HG03139 (cell line): ENCODE measurements around the gene GLIS1.

ENCODE experiments used
- ATAC-seq: cut with Tn5 transposase; IDR thresholded peaks from one replicate; pipeline ENCODE4 v1.9.1; 2021; ENCODE audit not compliant: unreplicated experiment

GLIS1 gene

GRCh38 chr1:53600561-53600960 is 138.4 kb downstream of the GLIS1 start:
- ATAC-seq: no peak

GRCh38 chr1:53600001-53600400 is 139.0 kb downstream of the GLIS1 start:
- ATAC-seq: no peak

- no peak for ATAC-seq
Measured at GRCh38 chr1:53599481-53599880, 139.5 kb downstream of the GLIS1 start.

GRCh38 chr1:53598966-53599365 is 140.0 kb downstream of the GLIS1 start:
- no peak for ATAC-seq

GRCh38 chr1:53595906-53596305 is 143.1 kb downstream of the GLIS1 start:
- ATAC-seq: no peak

- no peak for ATAC-seq
Measured at GRCh38 chr1:53594391-53595180, 144.4 kb downstream of the GLIS1 start.

- ATAC-seq: no peak
Measured at GRCh38 chr1:53593758-53594380, 145.1 kb downstream of the GLIS1 start.

- no peak for ATAC-seq
Measured at GRCh38 chr1:53592985-53593757, 145.8 kb downstream of the GLIS1 start.

GRCh38 chr1:53592521-53592982 is 146.4 kb downstream of the GLIS1 start:
- no peak for ATAC-seq

- ATAC-seq: no peak
Measured at GRCh38 chr1:53591924-53592323, 147.0 kb downstream of the GLIS1 start.

- no peak for ATAC-seq
Measured at GRCh38 chr1:53590531-53591515, 148.1 kb downstream of the GLIS1 start.

GRCh38 chr1:53590104-53590503 is 148.9 kb downstream of the GLIS1 start:
- no peak for ATAC-seq

GRCh38 chr1:53589043-53589887 is 149.7 kb downstream of the GLIS1 start:
- no peak for ATAC-seq

GRCh38 chr1:53588053-53588779 is 150.7 kb downstream of the GLIS1 start:
- ATAC-seq: no peak

- no peak for ATAC-seq
Measured at GRCh38 chr1:53587252-53587988, 151.5 kb downstream of the GLIS1 start.

- ATAC-seq: no peak
Measured at GRCh38 chr1:53586765-53587164, 152.2 kb downstream of the GLIS1 start.

- no peak for ATAC-seq
Measured at GRCh38 chr1:53585565-53585964, 153.4 kb downstream of the GLIS1 start.

- ATAC-seq: no peak
Measured at GRCh38 chr1:53585129-53585528, 153.8 kb downstream of the GLIS1 start.
